Trophoblast cell (in vitro differentiated cells and primary cell): ENCODE results near the gene HNRNPU.

Experiments
- DNase-seq, 2 donors: peaks; one replicate each; pipeline ENCODE4 v3.0.0-alpha.2; 2016
- H2AFZ ChIP-seq: 2 replicates; pipeline ENCODE4 v1.6.1; 2013; ENCODE audit warnings: low read length, moderate library complexity, mild to moderate bottlenecking; ENCODE audit not compliant: insufficient read depth, poor library complexity
- H2AK5ac ChIP-seq: 2 replicates; pipeline ENCODE4 v1.6.1; 2013; ENCODE audit warnings: mild to moderate bottlenecking, low read length
- H2BK120ac ChIP-seq: 2 replicates; pipeline ENCODE4 v1.6.1; 2013; ENCODE audit warnings: low read length, mild to moderate bottlenecking, moderate library complexity; ENCODE audit not compliant: insufficient read depth, poor library complexity
- H2BK12ac ChIP-seq: 2 replicates; pipeline ENCODE4 v1.6.1; 2013; ENCODE audit warnings: mild to moderate bottlenecking, low read length, moderate library complexity
- H2BK5ac ChIP-seq: 2 replicates; pipeline ENCODE4 v1.6.1; 2013; ENCODE audit warnings: low read length, low read depth, moderate library complexity, mild to moderate bottlenecking; ENCODE audit not compliant: poor library complexity
- H3K14ac ChIP-seq: 2 replicates; pipeline ENCODE4 v1.6.1; 2013; ENCODE audit warnings: mild to moderate bottlenecking, low read length
- H3K18ac ChIP-seq: 2 replicates; pipeline ENCODE4 v1.6.1; 2013; ENCODE audit warnings: mild to moderate bottlenecking, low read length
- H3K23ac ChIP-seq: 2 replicates; pipeline ENCODE4 v1.6.1; 2013; ENCODE audit warnings: low read length
- H3K27ac ChIP-seq: 2 replicates; pipeline ENCODE4 v1.5.1; 2013; ENCODE audit warnings: low read depth, mild to moderate bottlenecking, inconsistent platforms, low read length, moderate library complexity
- H3K27me3 ChIP-seq: 2 replicates; pipeline ENCODE4 v1.6.1; 2013; ENCODE audit warnings: inconsistent platforms, mild to moderate bottlenecking, low read length, moderate library complexity; ENCODE audit not compliant: insufficient read depth
- H3K36me3 ChIP-seq, 2 experiments: 1 replicate in 1 of 2; 2 replicates in 1 of 2; pipeline ENCODE4 v1.6.1; 2013; ENCODE audit warnings: low read length in 2 of 2, mild to moderate bottlenecking in 2 of 2, moderate library complexity in 1 of 2; ENCODE audit not compliant: insufficient read depth in 2 of 2, control insufficient read depth in 1 of 2
- H3K4ac ChIP-seq: 2 replicates; pipeline ENCODE4 v1.6.1; 2013; ENCODE audit warnings: low read depth, mild to moderate bottlenecking, low read length, moderate library complexity
- H3K4me1 ChIP-seq, 2 experiments: 1 replicate in 1 of 2; 2 replicates in 1 of 2; pipeline ENCODE4 v1.6.1; 2013; ENCODE audit warnings: low read length in 2 of 2, mild to moderate bottlenecking in 2 of 2, moderate library complexity in 1 of 2; ENCODE audit not compliant: insufficient read depth in 2 of 2, control insufficient read depth in 1 of 2
- H3K4me2 ChIP-seq: 2 replicates; pipeline ENCODE4 v1.6.1; 2013; ENCODE audit warnings: inconsistent platforms, mild to moderate bottlenecking, low read length, moderate library complexity
- H3K4me3 ChIP-seq: 2 replicates; pipeline ENCODE4 v1.5.1; 2013; ENCODE audit warnings: mild to moderate bottlenecking, low read depth, low read length, inconsistent platforms
- H3K79me1 ChIP-seq: one replicate; pipeline ENCODE4 v1.6.1; 2013; ENCODE audit warnings: low read length
- H3K79me2 ChIP-seq: 2 replicates; pipeline ENCODE4 v1.6.1; 2013; ENCODE audit warnings: low read length, mild to moderate bottlenecking; ENCODE audit not compliant: control insufficient read depth, insufficient read depth, poor library complexity
- H3K9ac ChIP-seq: 2 replicates; pipeline ENCODE4 v1.6.1; 2013; ENCODE audit warnings: mild to moderate bottlenecking, low read length
- H3K9me3 ChIP-seq: 2 replicates; pipeline ENCODE4 v1.6.1; 2013; ENCODE audit warnings: low read depth, mild to moderate bottlenecking, control low read depth, inconsistent platforms, low read length; ENCODE audit not compliant: insufficient read depth
- H4K12ac ChIP-seq: 2 replicates; pipeline ENCODE4 v1.6.1; 2013; ENCODE audit warnings: low read depth, mild to moderate bottlenecking, low read length, moderate library complexity
- H4K8ac ChIP-seq: 2 replicates; pipeline ENCODE4 v1.6.1; 2013; ENCODE audit warnings: low read depth, mild to moderate bottlenecking, low read length, moderate library complexity
- H4K91ac ChIP-seq: one replicate; pipeline ENCODE4 v1.6.1; 2013; ENCODE audit warnings: low read depth, mild to moderate bottlenecking, low read length, moderate library complexity
- WGBS: extraction: QIAGEN DNeasy Blood & Tissue Kit; methylation state at CpG from one replicate; pipeline ENCODE4 v1.1.7; 2013; ENCODE audit warnings: missing lambda C conversion rate; ENCODE audit not compliant: insufficient read length, insufficient coverage; ENCODE audit errors: extremely low coverage; 5-methylcytosine and 5-hydroxymethylcytosine counted together

HNRNPU gene

DNA sequence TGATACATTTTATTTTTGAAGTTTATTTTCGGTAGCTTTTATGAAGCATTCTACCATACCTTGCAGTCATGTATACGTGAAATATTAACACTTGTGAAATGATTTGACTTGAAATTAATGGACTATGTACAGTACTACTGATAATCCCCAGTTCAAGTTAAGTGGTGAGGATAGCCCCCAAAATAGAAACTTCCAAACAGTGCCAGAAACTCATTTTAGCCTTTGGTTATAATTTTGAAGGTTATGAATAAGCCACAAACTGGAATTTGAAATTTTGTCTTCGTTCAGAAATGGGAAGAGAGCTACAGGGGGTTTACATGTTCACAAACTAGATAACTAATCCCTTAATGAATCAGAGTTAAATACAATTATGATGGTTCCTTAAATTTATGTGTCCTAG, 1.5 kb upstream of the HNRNPU start:
- Histone ChIP-seq H3K4me1 (peaks cover 0 to 4% of the 10 kb centered on the region in 2 experiments), H4K12ac (no peak overlapping the region), H2BK120ac (no peak overlapping the region), H3K27ac (no peak overlapping the region), H3K36me3 (peaks cover 2 to 3% of the 10 kb centered on the region in 2 experiments), H3K14ac (no peak overlapping the region), H4K8ac (no peak overlapping the region), H2AK5ac (no peak overlapping the region), H3K23ac (no peak overlapping the region), H4K91ac (no peak overlapping the region), H3K79me2 (peaks cover 22% of the 10 kb centered on the region), H2BK12ac (no peak overlapping the region), H3K9ac (no peak overlapping the region), H3K4me3 (no peak overlapping the region), H3K27me3 (peaks cover 2% of the 10 kb centered on the region), H3K18ac (no peak overlapping the region), H3K9me3 (peaks cover 2% of the 10 kb centered on the region), H3K79me1 (peaks cover 20% of the 10 kb centered on the region), H2AFZ (no peak overlapping the region), H3K4ac (no peak overlapping the region), H3K4me2 (no peak overlapping the region), H2BK5ac (no peak overlapping the region)
- no CpG with 5 or more reads among the region's 3 CpGs for whole genome bisulfite sequencing
- no peak for DNase-seq

DNA sequence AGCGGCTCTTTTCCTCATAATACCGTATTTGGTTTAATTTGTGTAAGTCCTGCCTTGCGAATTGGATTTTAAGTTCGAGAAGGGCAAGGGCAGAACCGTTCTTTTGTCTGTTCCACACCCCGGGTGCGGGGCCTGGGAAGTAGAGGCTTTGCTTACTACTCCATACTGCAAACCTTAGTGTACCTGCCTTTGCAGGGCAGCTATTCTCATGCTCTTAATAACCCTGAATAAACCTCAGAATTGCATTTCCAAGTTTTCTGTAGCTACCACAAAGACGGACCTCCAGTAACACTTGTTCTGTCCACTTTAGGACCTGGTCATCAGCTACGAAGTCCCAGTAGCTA, 657 bp upstream of the HNRNPU start:
- Histone ChIP-seq H3K4me3 (no peak overlapping the region), H2BK120ac (no peak overlapping the region), H3K79me1 (peaks cover 20% of the 10 kb centered on the region), H3K4ac (no peak overlapping the region), H3K14ac (peak overlapping the region; percentile 49), H3K9ac (peak overlapping the region; percentile 6), H3K79me2 (peaks cover 24% of the 10 kb centered on the region), H3K4me2 (peak overlapping the region; percentile 63), H3K36me3 (peaks cover 4 to 8% of the 10 kb centered on the region in 2 experiments), H2AK5ac (no peak overlapping the region), H4K12ac (peak overlapping the region; percentile 71), H3K9me3 (peaks cover 2% of the 10 kb centered on the region), H2AFZ (no peak overlapping the region), H3K18ac (no peak overlapping the region), H4K8ac (peak overlapping the region; percentile 83), H2BK12ac (no peak overlapping the region), H3K23ac (no peak overlapping the region), H3K27ac (peak overlapping the region; percentile 88), H3K4me1 (peaks cover 0 to 4% of the 10 kb centered on the region in 2 experiments), H3K27me3 (peaks cover 2% of the 10 kb centered on the region), H4K91ac (peak overlapping the region; percentile 67), H2BK5ac (no peak overlapping the region)
- no peak for DNase-seq
- WGBS, result no CpG with 5 or more reads among the region's 9 CpGs

DNA sequence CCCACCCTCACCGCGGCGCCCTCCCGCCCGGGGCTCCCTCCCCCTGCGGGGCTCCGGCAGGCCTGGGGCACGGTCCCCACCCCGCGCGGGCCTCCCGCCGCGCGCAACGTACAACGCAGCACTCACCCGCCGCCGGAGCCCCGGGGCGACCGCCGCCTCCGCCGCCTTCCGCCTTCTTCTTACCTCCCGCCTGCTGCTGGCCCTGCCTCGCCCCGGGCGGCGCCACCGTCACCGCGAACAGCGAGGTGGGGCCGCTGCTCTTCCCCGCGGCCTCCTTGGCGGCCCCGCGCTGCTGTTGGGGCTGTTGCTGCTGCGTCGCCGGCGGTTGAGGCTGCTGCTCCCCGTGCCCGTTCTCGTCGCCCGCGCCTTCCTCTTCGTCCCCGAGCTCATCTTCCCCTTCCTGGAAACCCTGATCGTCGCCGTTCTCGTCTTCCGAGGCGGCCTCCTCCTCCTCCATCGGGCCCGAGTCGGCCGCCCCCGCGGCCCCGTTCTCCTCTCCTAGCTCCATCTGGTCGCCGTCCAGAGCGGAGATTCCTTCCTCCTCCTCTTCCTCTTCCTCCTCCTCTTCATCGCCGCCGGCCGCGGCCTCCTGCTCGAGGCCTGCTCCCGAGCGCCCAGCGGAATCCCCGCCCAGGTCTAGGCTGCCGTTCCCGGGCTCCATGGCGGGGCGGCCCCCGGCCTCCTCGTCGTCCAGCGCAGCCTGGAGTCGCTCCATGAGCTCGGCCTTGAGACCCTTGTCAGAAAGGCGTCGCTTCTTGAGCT, 671 bp downstream of the HNRNPU start:
- H3K4me2 ChIP-seq, result peak overlapping the region; percentile 20
- H2AK5ac ChIP-seq, result peak overlapping the region; percentile 99
- no CpG with 5 or more reads among the region's 92 CpGs for WGBS
- peak overlapping the region; percentile 99 for H4K91ac ChIP-seq
- peak overlapping the region; percentile 99 for H4K8ac ChIP-seq
- H2BK5ac ChIP-seq, result peak overlapping the region; percentile 99
- H3K4me3 ChIP-seq, result peak overlapping the region; percentile 100
- peaks cover 7 to 13% of the 10 kb centered on the region in 2 experiments for H3K36me3 ChIP-seq
- H2AFZ ChIP-seq, result peak overlapping the region; percentile 92
- H3K4me1 ChIP-seq, result peaks cover 0 to 4% of the 10 kb centered on the region in 2 experiments
- H3K18ac ChIP-seq, result peak overlapping the region; percentile 97
- peaks cover 26% of the 10 kb centered on the region for H3K79me2 ChIP-seq
- H4K12ac ChIP-seq, result peak overlapping the region; percentile 100
- H3K4ac ChIP-seq, result peak overlapping the region; percentile 100
- peak overlapping the region; percentile 22 for H3K23ac ChIP-seq
- H3K27ac ChIP-seq, result peak overlapping the region; percentile 98
- H2BK120ac ChIP-seq, result peak overlapping the region; percentile 90
- H2BK12ac ChIP-seq, result peak overlapping the region; percentile 77
- peaks cover 20% of the 10 kb centered on the region for H3K79me1 ChIP-seq
- H3K9me3 ChIP-seq, result peaks cover 2% of the 10 kb centered on the region
- peak overlapping the region; percentile 100 for H3K14ac ChIP-seq
- peak overlapping the region; percentile 94 for H3K9ac ChIP-seq
- H3K27me3 ChIP-seq, result peaks cover 2% of the 10 kb centered on the region
- peak in 1 of 2 donors; percentile 69 for DNase-seq

DNA sequence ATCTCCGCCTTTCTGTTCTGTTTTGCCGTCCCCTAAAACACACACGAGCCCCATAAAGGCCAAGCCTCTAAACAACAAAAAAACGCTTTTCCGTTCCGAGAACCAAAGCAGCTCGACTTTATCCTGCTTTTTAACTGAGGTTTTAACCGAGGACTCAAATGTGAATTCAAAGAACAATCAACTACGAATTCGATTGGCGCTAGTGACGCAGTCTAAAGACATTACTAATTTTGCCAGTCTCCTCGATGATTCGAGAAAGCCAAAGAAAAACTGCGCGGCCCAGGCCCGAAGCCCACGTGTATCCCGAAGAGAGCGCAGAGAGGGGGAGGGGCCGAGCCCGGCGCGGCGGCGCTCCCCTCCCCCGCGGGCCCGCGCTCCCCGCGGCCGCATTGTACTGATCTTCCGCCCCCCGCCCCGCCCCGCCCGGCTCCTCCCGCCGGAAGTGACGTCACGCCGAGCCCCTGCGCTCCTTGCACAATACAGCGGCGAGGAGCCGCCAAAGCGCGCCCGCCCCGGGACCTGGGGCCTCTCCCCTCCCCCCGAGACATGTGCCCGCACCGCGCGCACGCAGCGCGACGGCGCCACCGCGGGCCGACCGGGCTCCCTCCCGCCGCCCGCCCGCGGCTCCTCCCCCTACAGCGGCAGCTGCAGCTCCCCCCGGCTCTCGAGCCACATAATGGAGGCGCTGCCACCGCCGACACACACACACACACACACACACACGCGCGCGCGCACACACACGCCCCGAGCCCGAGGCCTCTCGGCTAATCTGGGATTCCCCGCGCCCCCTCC, 1.4 kb downstream of the HNRNPU start:
- peak overlapping the region; percentile 99 for H4K91ac ChIP-seq
- peak overlapping the region; percentile 100 for H3K4ac ChIP-seq
- H3K23ac ChIP-seq, result no peak overlapping the region
- H2BK12ac ChIP-seq, result no peak overlapping the region
- H2BK5ac ChIP-seq, result peak overlapping the region; percentile 99
- H4K8ac ChIP-seq, result peak overlapping the region; percentile 99
- no CpG with 5 or more reads among the region's 87 CpGs for WGBS
- peak; percentile 88 to 95 for DNase-seq
- H2AFZ ChIP-seq, result peak overlapping the region; percentile 93
- H3K27me3 ChIP-seq, result peaks cover 2% of the 10 kb centered on the region
- peak overlapping the region; percentile 94 for H3K9ac ChIP-seq
- peak overlapping the region; percentile 100 for H3K14ac ChIP-seq
- H3K79me2 ChIP-seq, result peaks cover 26% of the 10 kb centered on the region
- peaks cover 7 to 14% of the 10 kb centered on the region in 2 experiments for H3K36me3 ChIP-seq
- H3K27ac ChIP-seq, result peak overlapping the region; percentile 98
- peaks cover 0 to 4% of the 10 kb centered on the region in 2 experiments for H3K4me1 ChIP-seq
- peak overlapping the region; percentile 97 for H3K18ac ChIP-seq
- peak overlapping the region; percentile 91 for H4K12ac ChIP-seq
- H2AK5ac ChIP-seq, result peak overlapping the region; percentile 86
- peak overlapping the region; percentile 90 for H2BK120ac ChIP-seq
- peaks cover 20% of the 10 kb centered on the region for H3K79me1 ChIP-seq
- H3K4me2 ChIP-seq, result peak overlapping the region; percentile 56
- peak overlapping the region; percentile 100 for H3K4me3 ChIP-seq
- H3K9me3 ChIP-seq, result peaks cover 2% of the 10 kb centered on the region
